SK-N-MC (cell line): Measurements from ENCODE around the gene EPG5.

ENCODE experiments used
- EZH2 ChIP-seq: fragments of 200-600 bp; sonication (generic); IDR thresholded peaks from one replicate; pipeline ENCODE4 v1.6.1; 2017; ENCODE audit warnings: antibody characterized with exemption
- POLR2AphosphoS5 ChIP-seq: IDR thresholded peaks from 2 replicates; pipeline ENCODE4 v1.6.1; 2012; ENCODE audit warnings: mild to moderate bottlenecking, low read depth, low read length, borderline replicate concordance

- TF ChIP-seq EZH2 (no peak), POLR2AphosphoS5 (no peak)
Observed at GRCh38 chr18:45939236-45939635, 27.9 kb downstream of the EPG5 start.
